Measurements from ENCODE around the gene IGHMBP2. TPM values are rescaled to one million over a fixed set of nuclear protein-coding genes. Genes with fewer than 3 reads are reported as not detected.

IGHMBP2 gene
- total RNA-seq, 1 donor from 2014 or later: 18.1 TPM

DNA sequence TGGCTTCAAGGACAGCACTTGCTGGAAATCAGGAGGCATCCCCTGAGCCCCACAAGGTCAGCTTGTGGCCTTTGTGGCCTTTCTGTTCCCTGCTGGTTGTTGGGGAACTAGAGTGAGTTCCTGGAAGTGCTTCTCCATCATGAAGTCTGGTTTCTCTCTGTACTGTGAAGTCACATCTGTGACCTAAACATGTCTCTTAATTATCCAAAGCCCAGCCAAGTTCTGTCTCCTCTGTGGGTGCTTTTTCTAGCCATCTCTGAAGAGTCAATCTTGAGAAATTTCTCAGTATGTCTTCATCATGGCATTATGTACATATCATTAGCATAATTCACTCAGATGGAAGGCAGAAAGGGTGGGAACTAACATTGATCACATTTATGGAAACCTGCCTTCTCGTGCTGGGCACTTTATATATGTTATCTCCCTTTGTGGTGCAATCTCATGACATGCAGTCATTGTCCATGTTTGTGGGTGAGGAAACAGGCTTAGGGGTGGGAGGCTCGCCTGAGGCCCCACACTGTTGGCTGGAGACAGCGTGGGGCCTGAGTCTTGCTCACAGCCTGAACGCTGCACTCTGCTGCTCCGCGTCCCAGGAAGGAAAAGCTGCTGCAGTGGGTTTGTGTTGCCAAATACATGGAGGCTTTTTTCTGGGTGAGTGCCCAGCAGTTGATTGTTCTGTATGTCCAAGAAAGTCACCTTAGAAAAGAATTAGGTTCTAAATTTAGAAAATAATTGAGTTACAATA lies 24.6 kb downstream of the IGHMBP2 start:
- peaks cover 5% of the 10 kb centered on the region for H3K4me1 Mint-ChIP-seq (ENCODE audit: low read depth)
- no peak overlapping the region for H3K4me3 Mint-ChIP-seq (ENCODE audit: unreplicated experiment)
- peaks cover 49% of the 10 kb centered on the region for H3K36me3 Mint-ChIP-seq (ENCODE audit: low read depth)

DNA sequence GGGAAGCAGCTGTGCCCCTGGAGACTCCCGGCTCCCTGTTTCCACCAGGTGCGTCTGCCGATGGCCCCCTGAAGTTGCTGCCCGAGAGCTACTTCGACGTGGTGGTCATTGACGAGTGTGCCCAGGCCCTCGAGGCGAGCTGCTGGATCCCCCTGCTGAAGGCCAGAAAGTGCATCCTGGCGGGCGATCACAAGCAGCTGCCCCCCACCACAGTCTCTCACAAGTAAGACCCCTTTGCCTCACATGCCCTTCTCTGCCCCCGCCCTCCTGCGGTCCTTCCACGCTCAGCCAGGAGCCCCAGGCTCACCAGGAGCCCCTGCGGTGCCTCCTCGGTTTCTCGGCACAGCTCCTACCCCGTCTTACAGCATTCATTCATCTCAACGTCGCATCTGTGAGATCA lies 25.4 kb downstream of the IGHMBP2 start:
- H3K27ac Mint-ChIP-seq (ENCODE audit: unreplicated experiment): no peak overlapping the region
- peaks cover 16% of the 10 kb centered on the region for H3K9me3 Mint-ChIP-seq (ENCODE audit: low read depth)
- TF ChIP-seq, protein P1, sequence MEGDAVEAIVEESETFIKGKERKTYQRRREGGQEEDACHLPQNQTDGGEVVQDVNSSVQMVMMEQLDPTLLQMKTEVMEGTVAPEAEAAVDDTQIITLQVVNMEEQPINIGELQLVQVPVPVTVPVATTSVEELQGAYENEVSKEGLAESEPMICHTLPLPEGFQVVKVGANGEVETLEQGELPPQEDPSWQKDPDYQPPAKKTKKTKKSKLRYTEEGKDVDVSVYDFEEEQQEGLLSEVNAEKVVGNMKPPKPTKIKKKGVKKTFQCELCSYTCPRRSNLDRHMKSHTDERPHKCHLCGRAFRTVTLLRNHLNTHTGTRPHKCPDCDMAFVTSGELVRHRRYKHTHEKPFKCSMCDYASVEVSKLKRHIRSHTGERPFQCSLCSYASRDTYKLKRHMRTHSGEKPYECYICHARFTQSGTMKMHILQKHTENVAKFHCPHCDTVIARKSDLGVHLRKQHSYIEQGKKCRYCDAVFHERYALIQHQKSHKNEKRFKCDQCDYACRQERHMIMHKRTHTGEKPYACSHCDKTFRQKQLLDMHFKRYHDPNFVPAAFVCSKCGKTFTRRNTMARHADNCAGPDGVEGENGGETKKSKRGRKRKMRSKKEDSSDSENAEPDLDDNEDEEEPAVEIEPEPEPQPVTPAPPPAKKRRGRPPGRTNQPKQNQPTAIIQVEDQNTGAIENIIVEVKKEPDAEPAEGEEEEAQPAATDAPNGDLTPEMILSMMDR (IDR thresholded peaks at IDR 0.05): no peak
- H3K36me3 Mint-ChIP-seq (ENCODE audit: low read depth): peaks cover 43% of the 10 kb centered on the region
- H3K4me3 Mint-ChIP-seq (ENCODE audit: unreplicated experiment): no peak overlapping the region
- peak; percentile 81 for DNase-seq (ENCODE audit: low spot score)
- no peaks in the 10 kb centered on the region for H3K27me3 Mint-ChIP-seq (ENCODE audit: low read depth)
- no peaks in the 10 kb centered on the region for H3K4me1 Mint-ChIP-seq (ENCODE audit: low read depth)

More for the DNA sequence above, 24.6 kb downstream of the IGHMBP2 start:
- Mint-ChIP-seq H3K27me3 (ENCODE audit: low read depth) (no peaks in the 10 kb centered on the region), H3K9me3 (ENCODE audit: low read depth) (peaks cover 17% of the 10 kb centered on the region), H3K27ac (ENCODE audit: unreplicated experiment) (no peak overlapping the region)
- TF ChIP-seq, protein P1 (IDR thresholded peaks at IDR 0.05): no peak
- DNase-seq (ENCODE audit: low spot score): peak; percentile 33

DNA sequence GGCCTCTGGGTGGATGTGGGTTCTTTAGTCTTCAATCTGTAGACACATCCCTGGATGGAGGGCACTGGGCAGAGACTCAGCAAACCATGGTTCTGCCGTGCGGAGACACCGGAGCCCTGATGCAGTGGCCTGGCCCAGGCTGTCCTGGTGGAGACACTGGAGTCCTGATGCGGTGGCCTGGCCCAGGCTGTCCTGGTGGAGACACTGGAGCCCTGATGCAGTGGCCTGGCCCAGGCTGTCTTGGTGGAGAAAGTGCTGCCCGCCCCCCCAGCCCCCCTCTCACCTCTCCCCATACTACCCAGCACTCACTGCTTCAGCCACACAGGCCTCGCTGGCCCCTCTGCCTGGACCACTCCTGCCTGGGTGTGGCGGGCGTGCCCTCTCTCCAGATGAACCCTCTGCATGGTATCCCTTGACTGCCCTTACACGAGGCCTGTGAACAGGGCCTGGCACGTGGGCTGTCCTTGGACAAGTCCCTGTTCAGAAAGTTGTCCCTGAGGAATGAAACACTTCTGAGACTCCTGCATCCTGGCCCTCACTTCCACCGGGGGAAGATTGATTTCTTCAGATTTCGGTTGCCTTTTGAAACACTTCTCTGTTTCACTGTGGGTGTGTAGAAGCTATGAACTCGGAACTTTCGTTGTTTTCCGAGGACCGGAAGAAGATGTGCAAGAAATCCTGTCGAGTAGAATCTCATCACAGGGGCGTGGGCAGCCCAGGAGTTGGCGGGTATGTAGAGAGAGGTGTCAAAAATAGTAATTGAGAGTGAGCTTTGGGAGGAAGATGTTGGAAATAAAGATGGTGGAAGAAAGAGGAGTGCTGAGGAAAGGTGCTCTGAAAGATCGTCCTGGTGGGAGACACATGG lies 26.2 kb downstream of the IGHMBP2 start:
- peaks cover 36% of the 10 kb centered on the region for H3K36me3 Mint-ChIP-seq (ENCODE audit: low read depth)
- DNase-seq (ENCODE audit: low spot score): peak; percentile 90
- H3K27ac Mint-ChIP-seq (ENCODE audit: unreplicated experiment): no peak overlapping the region
- H3K27me3 Mint-ChIP-seq (ENCODE audit: low read depth): no peaks in the 10 kb centered on the region
- no peaks in the 10 kb centered on the region for H3K4me1 Mint-ChIP-seq (ENCODE audit: low read depth)
- TF ChIP-seq, protein P1 (IDR thresholded peaks at IDR 0.05): no peak
- no peak overlapping the region for H3K4me3 Mint-ChIP-seq (ENCODE audit: unreplicated experiment)
- peaks cover 11% of the 10 kb centered on the region for H3K9me3 Mint-ChIP-seq (ENCODE audit: low read depth)

DNA sequence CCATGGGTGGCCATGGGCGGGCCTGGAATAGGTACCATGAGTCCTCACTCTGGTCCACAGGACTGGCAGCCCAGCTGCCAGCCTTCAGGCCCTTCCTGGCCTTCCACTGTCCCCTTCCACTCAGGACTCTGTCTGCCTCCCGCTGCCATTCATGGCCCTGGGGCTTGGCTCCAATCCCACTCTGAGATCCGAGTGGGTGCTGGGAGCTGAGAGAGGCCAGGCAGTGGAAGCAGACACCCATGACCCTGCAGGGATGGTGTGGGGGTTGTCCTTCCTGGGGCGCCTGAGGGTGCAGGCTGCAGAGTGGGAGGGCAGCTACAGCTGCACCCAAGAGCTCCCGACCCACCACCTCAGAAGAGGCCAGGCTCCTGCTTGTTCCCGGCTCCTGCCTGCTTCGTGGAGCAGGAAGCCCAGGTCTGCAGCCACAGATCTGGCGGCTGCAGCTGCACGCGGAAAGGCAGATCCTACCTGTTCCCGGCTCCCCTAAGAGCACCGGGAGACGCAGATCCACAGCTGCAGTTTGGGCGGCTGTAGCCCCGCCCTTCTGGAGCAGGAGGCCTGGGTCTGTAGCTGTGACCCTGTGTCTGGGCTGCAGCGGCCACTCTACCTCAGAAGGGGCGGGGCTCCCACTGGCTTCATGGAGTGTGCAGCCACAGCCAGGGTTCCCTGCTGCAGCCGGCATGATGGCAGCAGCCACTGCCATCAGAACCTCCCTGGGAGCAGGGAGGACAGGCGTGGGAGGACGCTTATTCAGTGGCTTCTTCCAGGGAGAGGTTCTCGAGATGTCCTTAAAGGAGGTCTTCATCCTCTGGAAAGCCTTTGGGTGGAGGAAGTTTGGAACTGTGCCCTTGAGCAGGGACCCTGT lies 27.5 kb downstream of the IGHMBP2 start:
- Mint-ChIP-seq H3K27me3 (ENCODE audit: low read depth) (no peaks in the 10 kb centered on the region), H3K9me3 (ENCODE audit: low read depth) (peaks cover 3% of the 10 kb centered on the region), H3K4me3 (ENCODE audit: unreplicated experiment) (no peak overlapping the region), H3K27ac (ENCODE audit: unreplicated experiment) (no peak overlapping the region), H3K4me1 (ENCODE audit: low read depth) (no peaks in the 10 kb centered on the region), H3K36me3 (ENCODE audit: low read depth) (peaks cover 28% of the 10 kb centered on the region)
- TF ChIP-seq, protein P1 (IDR thresholded peaks at IDR 0.05): no peak
- DNase-seq (ENCODE audit: low spot score): peak; percentile 69
